ENCODE results near the gene AKAP6.

The AKAP6 gene

GRCh38 chr14:32497248-32497647 lies 168.2 kb downstream of the AKAP6 start:
- DNase-seq (ENCODE audit: low read depth), result no peak
- no peak overlapping the region for H3K4me3 ChIP-seq (ENCODE audit: low read depth, low read length)
- TF ChIP-seq CTCF (IDR thresholded peaks at IDR 0.05; ENCODE audit: insufficient read depth, low read depth, low read length, missing control alignments), result no peak

- TF ChIP-seq CTCF (IDR thresholded peaks at IDR 0.05; ENCODE audit: insufficient read depth, low read depth, low read length, missing control alignments), result no peak
- DNase-seq (ENCODE audit: low read depth), result no peak
Observed at GRCh38 chr14:32507029-32507984, 178.2 kb downstream of the AKAP6 start.

GRCh38 chr14:32508281-32508680 lies 179.2 kb downstream of the AKAP6 start:
- TF ChIP-seq CTCF (IDR thresholded peaks at IDR 0.05; ENCODE audit: insufficient read depth, low read depth, low read length, missing control alignments), result no peak
- no peak for DNase-seq (ENCODE audit: low read depth)
- no peak overlapping the region for H3K4me3 ChIP-seq (ENCODE audit: low read depth, low read length)

More at GRCh38 chr14:32507029-32507984, 178.2 kb downstream of the AKAP6 start:
- H3K4me3 ChIP-seq (ENCODE audit: low read depth, low read length), result no peak overlapping the region

- H3K4me3 ChIP-seq (ENCODE audit: low read depth, low read length), result no peak overlapping the region
- DNase-seq (ENCODE audit: low read depth), result no peak
- TF ChIP-seq CTCF (IDR thresholded peaks at IDR 0.05; ENCODE audit: insufficient read depth, low read depth, low read length, missing control alignments), result no peak
Observed at GRCh38 chr14:32509632-32510187, 180.6 kb downstream of the AKAP6 start.

GRCh38 chr14:32510815-32511214 lies 181.7 kb downstream of the AKAP6 start:
- no peak for DNase-seq (ENCODE audit: low read depth)
- no peak overlapping the region for H3K4me3 ChIP-seq (ENCODE audit: low read depth, low read length)
- TF ChIP-seq CTCF (IDR thresholded peaks at IDR 0.05; ENCODE audit: insufficient read depth, low read depth, low read length, missing control alignments), result no peak

GRCh38 chr14:32512348-32512747 lies 183.2 kb downstream of the AKAP6 start:
- DNase-seq (ENCODE audit: low read depth), result no peak
- TF ChIP-seq CTCF (IDR thresholded peaks at IDR 0.05; ENCODE audit: insufficient read depth, low read depth, low read length, missing control alignments), result no peak
- H3K4me3 ChIP-seq (ENCODE audit: low read depth, low read length), result no peak overlapping the region

Data from GM12865 (cell line).